Measurements from ENCODE around the gene PIGB.
"Not testable (repeated sequence)": the region's sequence is repeated elsewhere in the genome, so short reads cannot be mapped to it uniquely, and the experiment has no call there.

- TF ChIP-seq CTCF, POLR2A (IDR thresholded peaks at IDR 0.05): not testable (repeated sequence)
Measured at GRCh38 chr15:55302801-55303200, 16.2 kb upstream of the PIGB start.

All from lower leg skin (tissue), 3 donors.